Measurements from ENCODE around the gene SMARCA1.

The SMARCA1 gene

DNA sequence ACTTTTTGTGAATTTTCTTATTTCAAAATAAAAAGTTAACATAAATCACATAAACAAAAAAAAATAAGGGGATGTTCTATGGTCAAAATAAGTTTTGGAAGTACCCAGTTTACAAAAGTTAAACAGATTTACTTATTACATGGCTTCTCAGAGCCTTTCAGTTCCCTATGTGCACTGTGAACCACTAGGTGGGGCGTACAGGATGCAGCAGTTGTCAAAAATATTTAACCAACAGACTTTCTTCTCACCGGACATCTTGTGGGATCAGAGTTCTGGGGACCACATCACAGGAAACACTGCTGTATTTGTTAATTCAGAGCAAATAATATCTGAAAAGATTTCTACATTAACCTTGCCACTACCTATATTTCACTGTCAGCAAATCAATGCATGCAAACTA lies 74.1 kb downstream of the SMARCA1 start:
- no peak for DNase-seq

- DNase-seq, result no peak
These were observed 77.9 kb downstream of the SMARCA1 start for GRCh38 chrX:129445436-129445835.

- no peak for DNase-seq
These were observed 89.3 kb downstream of the SMARCA1 start for GRCh38 chrX:129433945-129434344.

- DNase-seq, result no peak
These were observed 89.8 kb downstream of the SMARCA1 start for GRCh38 chrX:129433461-129433860.

DNA sequence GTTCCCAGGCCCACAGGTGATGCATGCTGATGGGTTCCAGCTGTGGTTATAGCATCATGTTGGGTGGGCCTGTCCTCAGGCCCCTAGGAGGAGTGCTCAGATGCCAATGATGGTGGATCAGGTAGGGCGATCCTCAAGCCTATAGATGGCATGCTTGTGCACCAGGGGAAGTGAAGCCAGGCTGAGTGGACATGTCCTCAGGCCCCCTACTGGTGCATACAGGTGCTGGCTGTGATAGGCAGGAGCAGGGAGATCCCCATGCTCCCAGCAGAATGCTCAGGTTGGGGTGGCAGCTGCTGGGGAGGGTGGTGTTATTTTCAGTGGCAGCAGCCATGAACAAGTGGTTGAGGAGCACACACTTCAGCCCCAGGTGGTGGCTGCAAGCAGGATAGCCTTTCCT lies 96.0 kb downstream of the SMARCA1 start:
- DNase-seq, result no peak

DNA sequence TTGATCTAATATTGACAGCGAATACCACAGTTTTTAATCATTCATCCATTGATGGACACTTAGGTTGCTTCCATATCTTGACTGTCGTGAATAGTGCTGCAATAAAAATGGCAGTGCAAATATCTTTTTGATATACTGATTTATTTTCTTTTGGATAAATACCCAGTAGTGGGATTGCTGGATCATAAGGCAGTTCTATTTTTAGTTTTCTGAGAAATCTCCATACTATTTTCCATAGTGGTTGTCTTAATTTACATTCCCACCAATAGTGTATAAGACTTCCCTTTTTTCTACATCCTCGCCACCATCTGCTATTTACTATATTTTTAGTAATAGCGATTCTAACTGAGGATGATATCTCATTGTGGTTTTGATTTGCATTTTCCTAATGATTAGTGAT lies 100.1 kb downstream of the SMARCA1 start:
- DNase-seq, result no peak

DNA sequence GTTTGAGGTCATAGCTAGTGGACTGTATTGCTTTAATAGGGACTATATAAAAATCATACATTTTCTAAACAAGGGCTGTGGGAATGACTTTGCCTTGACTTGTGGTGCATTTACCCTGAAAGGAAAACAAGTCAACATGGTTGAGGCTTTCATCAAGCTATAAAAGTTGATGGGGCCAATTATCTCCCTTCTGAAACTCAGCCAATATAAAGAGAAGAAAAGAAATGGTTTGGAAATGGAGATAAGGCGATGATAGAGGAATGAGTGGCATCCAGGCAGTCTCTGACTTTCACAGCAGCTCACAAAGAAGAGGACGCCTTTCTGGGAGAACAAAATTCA lies 118.7 kb downstream of the SMARCA1 start:
- no peak for DNase-seq

GRCh38 chrX:129403974-129404669 lies 119.2 kb downstream of the SMARCA1 start:
- no peak for DNase-seq

Data from effector CD4-positive, alpha-beta T cell (primary cell).